ENCODE measurements around the gene CYB5B. TPM values are rescaled to one million over a fixed set of nuclear protein-coding genes. Genes with fewer than 3 reads are reported as not detected.

The CYB5B gene
- total and polyA plus RNA-seq, 2 experiments from 2014 or later, result 27.9 to 149 TPM

DNA sequence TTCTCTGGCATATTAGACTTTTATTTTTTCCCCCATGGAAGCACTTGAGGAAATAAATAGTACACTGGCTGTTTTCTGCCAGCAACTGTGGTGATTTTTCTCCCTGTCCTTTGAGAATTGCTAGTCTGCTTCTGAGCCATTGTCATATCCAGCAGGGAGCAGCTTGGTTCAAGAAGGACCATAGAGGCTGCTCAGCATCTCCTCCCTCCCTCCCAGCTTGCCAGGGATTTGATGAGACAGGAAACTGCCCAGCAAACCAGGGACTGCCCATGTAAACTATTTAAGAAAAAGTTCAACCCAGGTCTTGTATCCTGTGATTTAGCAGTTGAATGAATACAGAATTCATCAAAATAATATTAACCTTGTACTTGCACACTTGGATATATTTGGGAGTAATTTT lies 39.5 kb downstream of the CYB5B start:
- TF ChIP-seq, protein P1, sequence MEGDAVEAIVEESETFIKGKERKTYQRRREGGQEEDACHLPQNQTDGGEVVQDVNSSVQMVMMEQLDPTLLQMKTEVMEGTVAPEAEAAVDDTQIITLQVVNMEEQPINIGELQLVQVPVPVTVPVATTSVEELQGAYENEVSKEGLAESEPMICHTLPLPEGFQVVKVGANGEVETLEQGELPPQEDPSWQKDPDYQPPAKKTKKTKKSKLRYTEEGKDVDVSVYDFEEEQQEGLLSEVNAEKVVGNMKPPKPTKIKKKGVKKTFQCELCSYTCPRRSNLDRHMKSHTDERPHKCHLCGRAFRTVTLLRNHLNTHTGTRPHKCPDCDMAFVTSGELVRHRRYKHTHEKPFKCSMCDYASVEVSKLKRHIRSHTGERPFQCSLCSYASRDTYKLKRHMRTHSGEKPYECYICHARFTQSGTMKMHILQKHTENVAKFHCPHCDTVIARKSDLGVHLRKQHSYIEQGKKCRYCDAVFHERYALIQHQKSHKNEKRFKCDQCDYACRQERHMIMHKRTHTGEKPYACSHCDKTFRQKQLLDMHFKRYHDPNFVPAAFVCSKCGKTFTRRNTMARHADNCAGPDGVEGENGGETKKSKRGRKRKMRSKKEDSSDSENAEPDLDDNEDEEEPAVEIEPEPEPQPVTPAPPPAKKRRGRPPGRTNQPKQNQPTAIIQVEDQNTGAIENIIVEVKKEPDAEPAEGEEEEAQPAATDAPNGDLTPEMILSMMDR (IDR thresholded peaks at IDR 0.05; ENCODE audit: low read depth, low read length), result no peak
- Histone ChIP-seq H3K27me3 (no peaks in the 10 kb centered on the region), H3K27ac (no peak overlapping the region), H3K4me1 (ENCODE audit: low read depth) (no peaks in the 10 kb centered on the region), H3K36me3 (peaks cover 15% of the 10 kb centered on the region), H3K9me3 (ENCODE audit: low read depth) (no peaks in the 10 kb centered on the region), H3K4me3 (no peak overlapping the region)
- DNase-seq (ENCODE audit: low read depth in 1 of 2, low spot score in 1 of 2), result no peak

DNA sequence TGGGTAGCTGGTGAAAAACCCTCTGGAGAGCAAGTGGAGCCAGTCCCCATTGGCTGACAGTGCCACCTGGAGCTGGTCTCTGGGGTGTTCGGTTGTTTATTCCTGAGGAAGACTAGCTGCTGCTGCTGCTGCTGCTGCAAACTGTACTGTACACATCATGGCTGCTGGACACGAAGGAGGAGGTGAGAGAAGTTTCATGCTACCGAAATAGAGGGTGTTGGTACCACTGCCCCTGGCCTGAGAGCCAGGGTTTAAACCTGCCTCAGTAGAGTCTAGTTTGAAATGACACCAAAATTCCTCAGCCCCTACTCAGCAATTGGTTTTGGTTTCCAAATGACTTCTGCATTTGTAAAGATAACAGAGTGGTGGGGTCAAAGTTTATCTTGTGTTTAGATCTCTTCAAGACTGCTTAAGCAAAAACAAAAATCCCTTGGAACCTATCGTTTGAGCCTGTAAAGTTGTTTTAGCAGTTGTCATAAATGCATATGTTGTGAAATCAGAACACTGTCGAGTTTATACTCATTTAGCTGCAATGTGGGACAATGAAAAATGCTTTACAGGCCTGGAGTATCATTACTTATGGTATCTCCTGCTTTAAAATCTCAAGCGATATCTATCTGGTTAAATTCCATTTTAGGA lies 40.8 kb downstream of the CYB5B start:
- Histone ChIP-seq H3K27ac (no peak overlapping the region), H3K4me1 (ENCODE audit: low read depth) (no peaks in the 10 kb centered on the region), H3K36me3 (peaks cover 9% of the 10 kb centered on the region), H3K4me3 (no peak overlapping the region), H3K9me3 (ENCODE audit: low read depth) (no peaks in the 10 kb centered on the region), H3K27me3 (no peaks in the 10 kb centered on the region)
- TF ChIP-seq, protein P1 (IDR thresholded peaks at IDR 0.05; ENCODE audit: low read depth, low read length), result no peak
- peak in 1 of 2 donors; percentile 5 for DNase-seq (ENCODE audit: low read depth in 1 of 2, low spot score in 1 of 2)

DNA sequence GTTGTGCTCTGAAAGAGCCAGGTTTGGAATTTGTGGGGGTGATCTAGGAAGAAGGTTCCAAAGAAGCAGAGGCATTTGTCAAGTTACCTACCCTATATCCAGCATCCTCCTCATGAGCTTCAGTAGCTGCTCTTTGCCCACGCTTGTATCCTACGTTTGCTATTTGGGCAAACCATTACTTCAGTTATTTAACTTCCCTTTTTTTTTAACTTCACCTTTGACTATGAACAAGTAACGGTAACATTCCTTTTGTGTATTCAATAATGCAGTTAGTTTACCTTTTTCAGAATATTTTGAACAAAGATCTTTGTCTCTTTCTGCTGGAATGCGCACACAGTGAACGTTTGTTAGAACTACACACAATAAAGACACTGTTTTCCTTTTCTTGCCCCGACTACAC lies 41.5 kb downstream of the CYB5B start:
- TF ChIP-seq, protein P1 (IDR thresholded peaks at IDR 0.05; ENCODE audit: low read depth, low read length), result no peak
- no peak for DNase-seq (ENCODE audit: low read depth in 1 of 2, low spot score in 1 of 2)
- no peak overlapping the region for H3K27ac ChIP-seq
- no peaks in the 10 kb centered on the region for H3K27me3 ChIP-seq
- no peaks in the 10 kb centered on the region for H3K4me1 ChIP-seq (ENCODE audit: low read depth)
- H3K36me3 ChIP-seq, result peaks cover 5% of the 10 kb centered on the region
- H3K4me3 ChIP-seq, result no peak overlapping the region
- H3K9me3 ChIP-seq (ENCODE audit: low read depth), result no peaks in the 10 kb centered on the region

DNA sequence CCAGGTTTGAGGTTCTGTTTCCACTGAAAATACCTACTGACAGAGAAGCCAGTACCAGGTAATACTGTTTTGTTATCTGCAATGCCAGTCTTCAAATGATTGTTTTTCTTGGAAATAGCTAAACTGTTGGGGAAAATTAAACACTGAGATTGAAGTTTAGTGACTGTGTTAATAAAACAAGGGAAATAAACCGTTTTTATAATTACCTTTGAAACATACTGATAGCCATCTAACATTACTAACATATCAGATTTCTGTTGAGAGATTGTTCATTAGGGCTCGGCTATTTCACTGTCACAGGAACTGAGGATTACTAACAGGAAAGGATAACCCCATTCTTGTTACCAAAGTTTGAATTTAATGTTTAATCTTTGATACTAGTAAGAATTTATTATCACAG lies 42.1 kb downstream of the CYB5B start:
- TF ChIP-seq, protein P1 (IDR thresholded peaks at IDR 0.05; ENCODE audit: low read depth, low read length), result no peak
- no peak for DNase-seq (ENCODE audit: low read depth in 1 of 2, low spot score in 1 of 2)
- no peaks in the 10 kb centered on the region for H3K9me3 ChIP-seq (ENCODE audit: low read depth)
- no peaks in the 10 kb centered on the region for H3K27me3 ChIP-seq
- no peak overlapping the region for H3K27ac ChIP-seq
- peaks cover 5% of the 10 kb centered on the region for H3K36me3 ChIP-seq
- no peaks in the 10 kb centered on the region for H3K4me1 ChIP-seq (ENCODE audit: low read depth)
- H3K4me3 ChIP-seq, result no peak overlapping the region

DNA sequence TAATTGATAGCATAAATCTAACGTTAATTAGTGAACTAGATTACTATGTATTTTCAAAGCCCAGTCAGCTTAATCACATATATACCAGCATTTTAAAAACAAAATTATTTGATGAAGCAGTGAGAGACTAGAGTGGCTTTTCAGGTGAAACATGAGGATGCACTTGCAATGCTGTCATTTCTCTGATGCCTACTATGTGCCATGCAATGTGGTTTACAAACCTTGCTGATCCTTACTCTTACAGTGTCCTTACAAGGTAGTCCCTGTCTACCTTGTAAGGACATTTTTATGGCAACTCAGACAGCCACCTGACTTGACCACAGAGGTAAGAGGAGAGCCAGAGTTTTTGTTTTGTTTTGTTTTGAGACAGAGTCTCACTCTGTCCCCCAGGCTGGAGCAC lies 42.7 kb downstream of the CYB5B start:
- TF ChIP-seq, protein P1 (IDR thresholded peaks at IDR 0.05; ENCODE audit: low read depth, low read length), result no peak
- Histone ChIP-seq H3K36me3 (peaks cover 5% of the 10 kb centered on the region), H3K9me3 (ENCODE audit: low read depth) (no peaks in the 10 kb centered on the region), H3K27me3 (no peaks in the 10 kb centered on the region), H3K4me1 (ENCODE audit: low read depth) (no peaks in the 10 kb centered on the region), H3K4me3 (no peak overlapping the region), H3K27ac (no peak overlapping the region)
- no peak for DNase-seq (ENCODE audit: low read depth in 1 of 2, low spot score in 1 of 2)

All from cardiac muscle cell (in vitro differentiated cells and primary cell).